Stimulated activated CD8-positive, alpha-beta memory T cell treated with anti-CD3 and anti-CD28 coated beads, Interleukin-7, amount 100 ng/mL, for 48 hours (primary cell): Measurements from ENCODE around the gene NEK10.

Experiments used
- DNase-seq, 2 donors: peaks; one replicate each; pipeline ENCODE4 v3.0.0-alpha.2; 2020; ENCODE audit warnings: low read depth in 1 of 2; ENCODE audit errors: extremely low read depth in 1 of 2

The NEK10 gene

DNA sequence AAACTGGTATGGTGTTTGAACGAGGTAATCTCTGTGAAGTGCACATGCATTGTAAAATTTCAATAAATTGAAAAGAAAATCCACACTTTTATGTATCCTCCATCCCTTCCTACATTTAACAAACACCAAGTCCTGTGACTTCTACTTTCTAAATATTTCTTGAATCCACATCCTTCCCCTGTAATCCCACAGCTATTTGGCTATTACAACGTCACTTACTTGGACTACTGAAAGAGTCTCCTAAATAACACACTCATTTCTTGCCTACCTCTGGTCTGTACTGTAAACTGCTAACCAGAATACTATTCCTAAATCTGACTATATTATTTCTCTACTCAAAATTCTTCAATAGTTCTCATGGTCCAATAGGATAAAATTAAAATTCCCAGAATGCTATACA lies 176.1 kb downstream of the NEK10 start:
- no peak for DNase-seq

- DNase-seq: no peak
Observed at GRCh38 chr3:27186013-27186412, 183.2 kb downstream of the NEK10 start.

- no peak for DNase-seq
Observed at GRCh38 chr3:27185231-27185989, 183.8 kb downstream of the NEK10 start.

- DNase-seq: no peak
Observed at GRCh38 chr3:27184261-27184660, 184.9 kb downstream of the NEK10 start.

GRCh38 chr3:27176256-27176655 lies 192.9 kb downstream of the NEK10 start:
- no peak for DNase-seq

DNA sequence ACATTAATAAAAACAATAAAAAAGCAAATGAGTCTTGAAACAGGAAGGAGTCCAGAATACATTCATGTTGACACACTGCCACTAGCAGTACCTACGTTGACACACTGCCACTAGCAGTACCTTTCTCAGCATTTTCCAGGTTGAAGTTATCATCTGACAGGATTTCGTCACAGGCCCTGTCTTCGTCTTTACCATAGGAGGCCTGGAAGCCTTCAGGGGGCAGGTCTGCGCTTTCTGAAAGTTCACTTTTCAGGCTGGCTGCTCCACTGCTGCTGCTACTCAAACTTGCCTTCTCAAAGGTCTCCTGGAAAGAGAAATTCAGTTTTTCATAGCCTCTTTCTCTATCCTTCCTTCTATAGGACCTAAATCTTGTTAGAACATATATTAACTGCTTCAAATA lies 194.7 kb downstream of the NEK10 start:
- no peak for DNase-seq

DNA sequence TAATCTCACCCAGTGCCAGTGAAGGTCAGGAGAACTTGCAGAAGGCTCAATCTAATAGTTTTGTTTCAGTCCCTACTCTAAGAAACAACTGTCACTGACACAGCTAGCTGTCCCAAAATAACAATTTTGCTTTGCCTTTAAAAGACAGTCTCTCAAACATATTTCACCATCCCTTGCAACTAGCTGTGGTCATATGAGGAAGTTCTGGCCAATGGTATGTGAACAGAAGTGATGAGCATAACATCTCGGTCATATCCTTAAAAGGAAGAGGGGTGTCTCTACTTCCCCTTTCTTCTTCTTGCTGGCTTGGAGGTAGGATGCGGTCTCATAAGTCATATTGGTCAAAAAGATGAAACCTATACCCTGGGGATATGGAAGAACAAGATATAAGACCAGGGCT lies 198.1 kb downstream of the NEK10 start:
- no peak for DNase-seq

- DNase-seq: no peak
Observed at GRCh38 chr3:27166888-27167287, 202.3 kb downstream of the NEK10 start.

DNA sequence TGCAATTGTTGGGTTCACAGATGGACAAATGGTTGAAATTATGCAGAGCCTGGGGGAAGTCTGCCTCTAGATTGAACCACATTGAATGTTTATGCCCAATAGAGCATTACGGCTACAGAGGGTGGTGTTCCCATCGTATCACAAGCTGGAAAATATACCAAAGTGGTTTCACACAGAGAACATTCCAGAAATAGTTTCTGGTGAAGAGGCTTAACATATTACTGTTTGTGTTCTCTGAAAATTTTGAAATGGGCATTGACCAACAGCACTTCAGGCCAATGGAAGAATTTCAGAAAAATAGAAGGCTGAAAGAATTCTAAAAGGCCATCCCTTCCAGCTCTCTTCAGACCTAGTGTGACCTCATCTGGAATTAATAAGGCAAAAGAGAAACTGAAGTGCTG lies 203.9 kb downstream of the NEK10 start:
- DNase-seq: no peak

GRCh38 chr3:27160779-27161287 lies 208.3 kb downstream of the NEK10 start:
- no peak for DNase-seq

GRCh38 chr3:27160146-27160545 lies 209.0 kb downstream of the NEK10 start:
- no peak for DNase-seq

- DNase-seq: no peak
Observed at GRCh38 chr3:27147215-27147614, 222.0 kb downstream of the NEK10 start.

DNA sequence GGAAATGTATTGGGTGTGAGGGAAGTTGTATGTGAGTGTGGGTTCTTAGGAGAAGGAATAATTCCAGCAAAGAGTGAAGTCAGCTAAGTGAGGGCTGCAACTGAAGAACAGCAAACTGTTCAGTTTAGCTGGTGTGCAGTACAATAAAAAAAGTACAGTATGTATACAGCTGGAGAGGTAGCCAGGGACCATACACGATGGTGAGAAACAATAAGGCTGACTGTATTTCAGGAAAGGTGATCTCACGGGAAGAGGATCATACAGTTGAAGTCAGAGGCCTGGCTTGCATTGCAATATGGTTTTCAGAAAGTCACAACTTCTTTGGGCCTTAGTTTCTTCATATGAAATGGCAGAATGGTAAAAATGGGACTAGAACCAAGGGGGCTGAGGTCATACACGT lies 222.4 kb downstream of the NEK10 start:
- no peak for DNase-seq

DNA sequence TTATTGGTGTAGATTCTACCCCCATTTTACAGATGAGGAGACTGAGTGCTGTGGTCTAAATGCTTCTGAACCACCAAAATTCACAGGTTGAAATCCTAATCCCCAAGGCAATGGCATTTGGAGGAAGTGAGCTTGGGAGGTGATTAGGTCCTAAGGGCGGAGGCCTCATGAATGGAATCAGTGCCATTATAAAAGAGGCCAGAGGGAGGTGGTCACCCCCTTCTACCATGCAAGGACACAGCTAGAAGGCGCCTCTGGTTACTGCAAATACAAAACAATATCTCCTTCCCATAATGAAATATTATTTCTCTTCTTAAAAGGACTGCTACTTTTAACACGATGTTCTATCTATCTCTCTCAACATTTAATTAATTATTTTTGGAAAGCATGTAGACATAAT lies 223.5 kb downstream of the NEK10 start:
- DNase-seq: no peak

- no peak for DNase-seq
Observed at GRCh38 chr3:27141668-27142067, 227.5 kb downstream of the NEK10 start.

- DNase-seq: no peak
Observed at GRCh38 chr3:27138562-27138961, 230.6 kb downstream of the NEK10 start.

- no peak for DNase-seq
Observed at GRCh38 chr3:27138005-27138404, 231.2 kb downstream of the NEK10 start.

DNA sequence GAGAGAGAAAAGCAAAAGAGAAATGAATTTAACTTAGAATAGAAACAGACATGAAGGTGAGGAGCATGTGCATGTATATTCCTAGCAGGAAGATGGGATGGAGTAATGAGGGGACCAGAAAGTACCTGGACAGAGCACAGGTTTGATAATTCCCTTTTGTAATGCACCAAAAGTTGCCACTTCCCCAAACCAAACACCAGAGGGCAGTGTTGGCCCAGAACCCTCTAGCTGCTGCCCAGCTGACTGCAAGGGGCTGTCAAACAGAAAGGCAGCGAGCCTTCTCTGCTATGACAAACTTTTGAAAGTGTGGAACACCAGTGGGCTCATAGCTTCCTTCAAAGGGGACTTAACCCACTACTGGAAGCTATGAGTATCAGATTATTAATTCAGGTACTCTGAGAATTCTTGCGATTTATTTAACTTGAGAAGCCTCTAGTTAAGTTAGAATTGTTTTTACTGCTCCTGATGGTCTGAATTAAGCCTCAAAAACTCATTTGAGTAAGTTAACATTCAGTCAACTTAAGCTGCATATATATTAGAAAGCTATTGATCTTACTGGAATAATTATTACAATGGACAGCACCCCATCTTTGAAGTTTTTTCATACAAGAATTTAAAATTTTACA lies 234.9 kb downstream of the NEK10 start:
- DNase-seq: peak; percentile 11 to 32

DNA sequence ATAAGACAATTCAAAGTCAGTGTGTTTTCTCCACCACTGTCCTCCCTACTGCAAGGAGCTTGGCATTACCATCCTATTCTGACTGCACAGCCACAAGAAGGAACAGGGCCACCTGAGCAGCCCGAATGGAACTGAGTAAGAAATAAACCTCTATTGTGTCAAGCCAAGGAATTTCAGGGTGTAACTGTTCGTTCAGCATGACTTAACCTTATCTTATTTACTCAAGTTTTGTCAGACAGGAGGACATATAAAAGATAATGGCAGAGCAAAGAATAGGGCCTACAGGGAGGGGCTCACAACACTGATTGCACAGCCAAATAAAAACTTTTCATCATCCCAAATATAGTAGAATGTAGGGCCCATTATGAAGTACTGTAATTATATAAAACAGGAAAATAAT lies 236.1 kb downstream of the NEK10 start:
- DNase-seq: no peak

DNA sequence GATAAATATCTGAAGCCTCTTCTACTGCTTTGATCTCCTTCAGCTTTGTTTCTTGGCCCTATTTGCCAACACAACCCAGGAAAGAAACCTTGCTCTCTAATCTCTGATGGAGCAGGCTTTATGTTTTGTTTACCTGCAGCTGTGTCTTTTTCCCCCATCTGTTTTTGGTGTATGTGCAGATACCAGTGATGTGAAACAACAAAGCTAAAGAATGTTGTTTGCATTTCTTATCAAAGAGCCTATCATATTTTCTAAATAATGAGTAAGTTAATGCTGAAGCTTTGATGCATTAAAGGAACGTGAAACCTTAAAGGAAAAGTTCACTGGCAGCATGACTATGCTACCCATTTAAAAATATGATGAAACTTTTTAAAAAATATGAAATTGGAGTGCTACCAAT lies 238.4 kb downstream of the NEK10 start:
- DNase-seq: no peak

DNA sequence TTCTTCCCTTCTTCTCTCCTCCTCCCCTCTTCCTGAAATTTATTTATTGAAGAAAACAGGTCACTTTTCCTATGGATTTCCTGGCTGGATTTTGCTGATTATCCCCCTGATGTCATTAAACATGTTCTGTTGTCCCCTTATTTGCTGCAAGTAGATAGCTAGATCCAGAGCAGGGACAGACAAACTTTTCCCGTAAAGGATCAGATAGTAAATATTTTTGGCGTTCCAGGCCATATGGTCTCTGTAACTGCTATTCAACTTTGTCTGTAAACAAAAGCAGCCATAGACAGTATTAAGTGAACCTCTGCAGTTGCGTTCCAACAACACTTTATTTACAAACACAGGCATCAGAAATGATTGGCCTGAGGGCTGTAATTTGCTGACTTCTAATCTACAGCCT lies 241.3 kb downstream of the NEK10 start:
- DNase-seq: no peak

- DNase-seq: no peak
Observed at GRCh38 chr3:27127195-27127594, 242.0 kb downstream of the NEK10 start.
